Lower leg skin (tissue), 3 donors: ENCODE data around the gene PRDM16.

Experiments used
- CTCF ChIP-seq, 3 donors: fragments of 450-650 bp; IDR thresholded peaks; one replicate each; pipeline ENCODE4 v1.5.1; 2016; ENCODE audit warnings: antibody characterized with exemption in 3 of 3, mild to moderate bottlenecking in 3 of 3, moderate library complexity in 2 of 3
- POLR2A ChIP-seq, 2 donors: fragments of 450-650 bp; IDR thresholded peaks; one replicate each; pipeline ENCODE4 v1.6.1; 2016 to 2017; ENCODE audit warnings: antibody characterized with exemption in 2 of 2, mild to moderate bottlenecking in 1 of 2, moderate library complexity in 1 of 2

GRCh38 chr1:3036447-3037280 is 32.3 kb upstream of the PRDM16 start:
- TF ChIP-seq POLR2A (IDR thresholded peaks at IDR 0.05), result no peak
- no peak for TF ChIP-seq CTCF (IDR thresholded peaks at IDR 0.05)
